Muscle layer of colon (tissue), 2 donors: ENCODE data around the gene SORBS1.
A peak's percentile ranks its signal among the peaks of the same experiment; 100 is the strongest.

Source experiments
- H3K27ac ChIP-seq: one replicate; pipeline ENCODE4 v1.7.0; 2013; ENCODE audit warnings: low read depth, mild to moderate bottlenecking, low read length, moderate library complexity
- H3K27me3 ChIP-seq, 2 donors: one replicate each; pipeline ENCODE4 v1.7.0; 2013; ENCODE audit warnings: low read length in 2 of 2, mild to moderate bottlenecking in 2 of 2; ENCODE audit not compliant: insufficient read depth in 2 of 2, control insufficient read depth in 1 of 2
- H3K36me3 ChIP-seq: one replicate; pipeline ENCODE4 v1.7.0; 2013; ENCODE audit warnings: mild to moderate bottlenecking, low read length; ENCODE audit not compliant: insufficient read depth
- H3K4me1 ChIP-seq: one replicate; pipeline ENCODE4 v1.7.0; 2013; ENCODE audit warnings: mild to moderate bottlenecking, low read length; ENCODE audit not compliant: insufficient read depth
- H3K4me3 ChIP-seq, 2 donors: one replicate each; pipeline ENCODE4 v1.7.0; 2013; ENCODE audit warnings: low read length in 2 of 2, low read depth in 1 of 2, mild to moderate bottlenecking in 1 of 2, moderate library complexity in 1 of 2
- H3K9ac ChIP-seq: one replicate; pipeline ENCODE4 v1.7.0; 2013; ENCODE audit warnings: low read length
- H3K9me3 ChIP-seq: one replicate; pipeline ENCODE4 v1.7.0; 2013; ENCODE audit warnings: mild to moderate bottlenecking, low read length
- donor health status: abdominal sarcoma.
- donor health status: Adenocarcinoma of cecum.

The SORBS1 gene

DNA sequence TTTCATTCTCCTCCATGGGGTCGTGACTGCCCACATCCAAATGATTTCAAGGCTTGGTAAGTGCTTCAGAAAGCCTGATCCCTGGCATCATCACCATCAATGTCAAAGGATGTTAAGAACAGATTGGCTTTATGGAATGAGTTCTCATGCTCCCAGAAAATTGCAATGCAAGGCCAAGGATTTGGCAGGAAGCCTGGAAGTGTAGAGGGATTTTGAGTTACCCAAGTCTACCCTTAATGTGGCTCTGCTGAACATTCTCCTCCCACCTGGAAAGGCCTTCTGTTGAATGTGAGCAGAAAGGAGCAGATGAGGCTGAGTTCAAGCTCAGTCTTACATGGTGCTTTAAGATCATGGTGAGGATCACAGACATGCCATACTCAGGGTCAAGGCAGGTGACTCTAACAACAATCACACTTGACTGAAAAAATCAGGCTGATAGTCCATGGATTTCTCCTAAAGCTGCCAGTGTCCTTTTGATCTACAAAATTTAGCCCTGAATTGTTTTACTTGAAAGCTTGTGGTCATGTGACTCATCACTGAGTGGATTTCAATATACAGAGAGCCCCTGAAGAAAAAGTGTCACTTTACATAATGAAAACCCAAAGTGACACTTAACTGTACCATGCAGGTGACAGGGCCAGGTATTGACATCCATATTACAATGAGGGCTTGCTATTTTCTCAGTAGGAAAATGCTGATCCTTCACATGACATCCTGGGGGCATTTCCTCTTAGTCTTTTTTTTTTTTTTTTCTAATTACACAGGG is 159.3 kb downstream of the SORBS1 start:
- Histone ChIP-seq H3K4me1 (peaks cover 79% of the 10 kb centered on the region), H3K4me3 (no peak overlapping the region), H3K9me3 (no peaks in the 10 kb centered on the region), H3K36me3 (peaks cover 82% of the 10 kb centered on the region), H3K27ac (no peak overlapping the region), H3K9ac (no peak overlapping the region), H3K27me3 (no peaks in the 10 kb centered on the region)

DNA sequence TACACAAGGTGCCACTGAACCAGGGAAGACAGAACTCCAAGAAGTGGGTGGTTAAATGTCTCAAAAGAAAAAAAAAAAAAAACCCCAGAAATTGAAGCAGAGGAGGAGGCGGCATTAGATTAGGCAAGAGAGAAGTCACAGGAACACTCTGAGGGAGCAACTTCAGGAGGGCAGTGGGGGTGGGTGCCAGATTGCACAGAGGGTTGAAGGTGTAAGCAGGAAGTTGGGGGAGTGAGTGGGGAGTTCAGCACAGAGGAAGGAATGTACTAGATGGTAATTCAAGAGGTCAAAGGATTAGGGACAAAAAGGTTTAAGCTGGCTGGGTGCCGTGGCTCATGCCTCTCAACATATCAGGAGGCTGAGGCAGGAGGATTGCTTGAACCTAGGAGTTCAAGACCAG is 160.4 kb downstream of the SORBS1 start:
- no peak overlapping the region for H3K4me3 ChIP-seq
- H3K4me1 ChIP-seq = peaks cover 76% of the 10 kb centered on the region

DNA sequence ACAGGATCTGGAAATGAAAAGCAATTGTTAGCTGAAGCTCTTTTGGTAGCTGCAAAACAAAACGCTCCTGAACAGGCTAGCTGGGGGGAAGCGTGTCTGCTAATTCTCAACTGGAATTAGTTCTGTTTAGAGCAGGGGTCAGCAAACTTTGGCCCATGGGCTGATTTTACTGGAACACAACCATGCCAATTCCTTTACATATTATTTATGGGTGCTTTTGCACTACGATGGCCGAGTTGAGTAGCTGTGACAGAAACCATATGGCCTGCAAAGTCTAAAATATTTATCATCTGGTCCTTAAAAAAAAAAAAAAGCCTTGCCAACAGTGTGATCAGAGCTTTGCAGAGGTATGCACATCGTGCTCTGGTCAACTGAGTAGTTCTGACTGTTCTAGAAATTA is 162.0 kb downstream of the SORBS1 start:
- peaks cover 76% of the 10 kb centered on the region for H3K36me3 ChIP-seq
- H3K4me1 ChIP-seq = peaks cover 74% of the 10 kb centered on the region
- H3K9me3 ChIP-seq = no peaks in the 10 kb centered on the region
- H3K27ac ChIP-seq = peak overlapping the region; percentile 48
- H3K9ac ChIP-seq = no peak overlapping the region
- H3K4me3 ChIP-seq = no peak overlapping the region
- H3K27me3 ChIP-seq = no peaks in the 10 kb centered on the region

More for the DNA sequence above, 160.4 kb downstream of the SORBS1 start:
- Histone ChIP-seq H3K36me3 (peaks cover 80% of the 10 kb centered on the region), H3K9ac (no peak overlapping the region), H3K27ac (peak overlapping the region; percentile 50), H3K9me3 (no peaks in the 10 kb centered on the region), H3K27me3 (no peaks in the 10 kb centered on the region)

DNA sequence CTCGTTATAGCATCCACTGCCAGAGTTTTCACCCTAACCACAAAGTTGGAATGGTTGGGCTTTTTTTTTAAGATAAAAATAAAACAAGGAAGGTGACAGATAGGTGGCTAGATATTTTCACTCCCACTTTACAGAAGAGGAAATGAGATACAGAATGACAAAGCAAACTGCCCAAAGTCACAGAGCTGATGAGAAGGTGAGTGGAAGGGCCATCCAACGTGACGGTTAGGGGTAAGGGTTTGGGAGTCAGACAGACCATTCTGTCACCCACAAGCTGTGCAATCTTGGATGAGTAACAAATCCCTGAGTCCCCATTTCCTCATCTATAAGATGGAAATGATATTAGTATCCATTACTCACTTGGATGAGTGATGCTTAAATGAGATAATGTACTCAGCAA is 163.4 kb downstream of the SORBS1 start:
- H3K36me3 ChIP-seq = peaks cover 82% of the 10 kb centered on the region
- H3K27ac ChIP-seq = peak overlapping the region; percentile 60
- H3K27me3 ChIP-seq = no peaks in the 10 kb centered on the region
- peaks cover 83% of the 10 kb centered on the region for H3K4me1 ChIP-seq
- no peaks in the 10 kb centered on the region for H3K9me3 ChIP-seq
- H3K4me3 ChIP-seq = no peak overlapping the region
- H3K9ac ChIP-seq = no peak overlapping the region

DNA sequence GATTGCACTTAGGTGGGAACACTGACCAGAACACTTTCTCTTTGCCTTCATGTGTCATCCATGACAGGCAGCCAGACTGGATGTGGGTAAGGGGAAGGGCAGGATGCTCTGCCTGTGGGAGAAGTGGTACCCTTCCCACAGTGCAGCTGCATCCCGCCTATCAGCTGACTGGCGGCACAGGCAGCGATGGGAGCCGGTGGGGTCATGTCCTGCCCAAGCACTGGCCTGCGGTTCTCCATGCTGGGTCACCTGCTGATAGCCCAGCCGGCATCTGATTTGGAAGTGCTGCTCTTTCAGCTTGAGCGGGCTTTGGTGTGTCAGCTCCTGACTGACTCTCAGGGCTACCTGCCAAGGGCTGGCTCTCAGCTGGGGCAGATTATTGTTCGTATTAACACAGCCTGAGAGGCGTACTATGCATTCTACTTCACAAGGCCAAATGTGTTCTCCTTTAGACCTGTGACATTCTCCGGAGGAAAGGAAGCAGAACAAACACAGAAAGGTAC is 165.2 kb downstream of the SORBS1 start:
- Histone ChIP-seq H3K36me3 (peaks cover 78% of the 10 kb centered on the region), H3K9ac (no peak overlapping the region), H3K4me1 (peaks cover 85% of the 10 kb centered on the region), H3K27ac (no peak overlapping the region), H3K4me3 (no peak overlapping the region), H3K27me3 (no peaks in the 10 kb centered on the region), H3K9me3 (no peaks in the 10 kb centered on the region)

DNA sequence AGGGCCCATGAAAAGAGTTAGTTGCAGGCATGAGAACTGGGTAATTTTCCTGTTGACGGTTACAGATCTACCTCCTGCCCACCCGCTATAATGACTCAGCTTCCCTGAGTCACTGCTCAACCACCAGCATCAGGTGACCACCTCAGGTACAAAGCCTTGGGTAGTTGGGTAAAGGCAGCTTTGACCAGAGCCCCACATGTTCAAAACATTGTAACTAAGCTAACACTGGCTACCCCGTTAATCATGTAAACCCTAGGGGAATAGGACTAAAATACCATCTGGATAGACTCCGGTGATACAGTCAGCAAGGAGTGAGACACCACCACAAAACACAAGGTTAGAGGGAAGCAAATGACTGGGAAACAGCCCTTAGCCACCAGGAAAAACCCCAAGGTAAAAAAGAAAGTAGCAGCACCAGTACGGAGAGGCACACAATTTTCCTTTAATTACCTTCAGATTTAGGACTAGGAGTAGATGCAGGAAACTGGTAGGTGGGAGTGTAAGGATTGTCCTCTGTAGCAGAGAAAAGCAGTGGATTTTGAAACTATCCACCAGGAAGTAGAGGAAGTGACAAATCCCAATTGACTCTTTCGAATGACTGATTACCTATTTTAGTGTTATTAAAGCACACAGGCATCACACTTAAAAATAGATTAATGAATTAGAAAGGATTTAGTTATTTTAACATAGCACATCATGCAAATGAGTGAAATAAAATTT is 166.8 kb downstream of the SORBS1 start:
- H3K27ac ChIP-seq = no peak overlapping the region
- H3K36me3 ChIP-seq = peaks cover 79% of the 10 kb centered on the region
- H3K9me3 ChIP-seq = no peaks in the 10 kb centered on the region
- H3K4me3 ChIP-seq = no peak overlapping the region
- H3K4me1 ChIP-seq = peaks cover 84% of the 10 kb centered on the region
- H3K27me3 ChIP-seq = no peaks in the 10 kb centered on the region
- no peak overlapping the region for H3K9ac ChIP-seq

- no peak overlapping the region for H3K9ac ChIP-seq
- H3K4me1 ChIP-seq = peaks cover 82% of the 10 kb centered on the region
- no peaks in the 10 kb centered on the region for H3K9me3 ChIP-seq
- H3K27ac ChIP-seq = no peak overlapping the region
- H3K36me3 ChIP-seq = peaks cover 67% of the 10 kb centered on the region
- no peak overlapping the region for H3K4me3 ChIP-seq
- H3K27me3 ChIP-seq = no peaks in the 10 kb centered on the region
Measured at GRCh38 chr10:95392681-95393164, 168.4 kb downstream of the SORBS1 start.

DNA sequence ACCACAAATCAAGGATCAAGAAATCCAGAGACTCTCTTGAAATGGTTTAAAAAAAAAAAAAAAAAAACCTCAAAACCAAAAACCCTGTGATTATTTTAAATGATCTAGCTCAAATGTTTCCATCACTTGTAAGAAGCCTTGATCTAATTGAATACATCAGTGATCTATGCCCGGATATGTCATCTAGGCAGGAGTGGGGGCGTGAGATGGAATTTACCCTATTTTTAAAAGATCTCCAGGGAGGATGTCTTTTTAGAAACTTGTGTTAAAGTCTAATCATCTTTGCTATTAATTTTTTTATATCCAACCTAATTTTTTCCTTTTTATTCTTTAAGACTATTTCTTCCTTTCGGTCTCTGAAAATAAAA is 169.0 kb downstream of the SORBS1 start:
- Histone ChIP-seq H3K27me3 (no peaks in the 10 kb centered on the region), H3K9me3 (no peaks in the 10 kb centered on the region), H3K4me3 (no peak overlapping the region), H3K27ac (no peak overlapping the region), H3K9ac (no peak overlapping the region), H3K4me1 (peaks cover 78% of the 10 kb centered on the region), H3K36me3 (peaks cover 67% of the 10 kb centered on the region)

DNA sequence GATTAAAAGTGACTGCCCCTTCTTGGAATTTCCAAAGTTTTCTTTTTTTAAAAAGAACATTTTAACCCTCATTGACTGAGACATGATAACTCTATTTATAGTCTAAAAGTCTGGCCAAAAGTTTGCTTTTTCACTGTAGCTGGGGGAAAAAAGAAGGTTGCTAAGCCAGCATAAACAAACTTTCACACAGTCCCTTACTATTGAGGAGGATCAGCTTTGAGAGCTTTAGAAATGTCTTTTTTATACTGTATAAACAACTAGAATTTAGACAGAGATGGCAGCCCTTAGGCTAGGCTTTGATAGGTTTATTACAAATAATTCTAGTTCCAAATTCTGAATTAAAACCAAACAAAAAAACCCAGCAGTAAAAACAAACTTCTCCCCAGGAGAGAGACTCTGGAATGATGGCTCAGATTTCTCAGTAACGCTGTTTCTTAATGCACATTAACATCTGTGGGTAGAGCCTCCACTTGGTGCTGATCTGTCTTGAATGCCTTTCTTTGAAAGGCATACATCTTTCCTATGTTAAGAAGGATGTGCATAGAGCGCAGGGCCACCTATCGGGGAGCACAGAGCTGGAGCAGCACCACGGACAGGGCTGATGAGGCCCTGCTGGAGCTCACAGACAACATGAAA is 169.5 kb downstream of the SORBS1 start:
- no peak overlapping the region for H3K4me3 ChIP-seq
- H3K9ac ChIP-seq = no peak overlapping the region
- H3K27me3 ChIP-seq = no peaks in the 10 kb centered on the region
- no peak overlapping the region for H3K27ac ChIP-seq
- H3K4me1 ChIP-seq = peaks cover 73% of the 10 kb centered on the region
- peaks cover 65% of the 10 kb centered on the region for H3K36me3 ChIP-seq
- H3K9me3 ChIP-seq = no peaks in the 10 kb centered on the region

DNA sequence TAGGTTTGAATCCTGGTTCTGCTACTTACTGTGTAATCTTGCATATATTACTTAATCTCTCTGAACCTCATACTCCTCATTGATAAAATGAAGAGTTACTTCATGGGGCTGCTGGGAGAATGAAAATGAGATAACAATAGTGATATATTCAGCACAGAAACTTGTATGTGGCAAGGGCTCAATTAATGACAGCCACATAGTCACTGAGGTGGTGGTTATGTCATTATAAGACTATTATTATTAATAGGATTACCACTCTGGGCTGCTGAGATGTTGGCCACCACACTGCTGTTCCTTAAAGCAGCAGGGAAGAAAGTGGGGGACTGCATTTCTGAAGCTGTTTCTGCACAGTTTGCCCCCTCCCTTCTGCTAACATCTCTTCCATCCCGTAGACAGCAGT is 170.0 kb downstream of the SORBS1 start:
- Histone ChIP-seq H3K9me3 (no peaks in the 10 kb centered on the region), H3K4me3 (no peak overlapping the region), H3K27me3 (no peaks in the 10 kb centered on the region), H3K36me3 (peaks cover 67% of the 10 kb centered on the region), H3K27ac (no peak overlapping the region), H3K9ac (no peak overlapping the region), H3K4me1 (peaks cover 70% of the 10 kb centered on the region)

GRCh38 chr10:95389982-95390381 is 171.2 kb downstream of the SORBS1 start:
- H3K4me1 ChIP-seq = peaks cover 69% of the 10 kb centered on the region
- H3K27me3 ChIP-seq = no peaks in the 10 kb centered on the region
- H3K36me3 ChIP-seq = peaks cover 66% of the 10 kb centered on the region
- peak overlapping the region; percentile 49 for H3K27ac ChIP-seq
- no peak overlapping the region for H3K4me3 ChIP-seq
- H3K9ac ChIP-seq = no peak overlapping the region
- H3K9me3 ChIP-seq = no peaks in the 10 kb centered on the region
